8988T (cell line): Measurements from ENCODE around the gene WDHD1.
"Not testable (repeated sequence)": the region's sequence is repeated elsewhere in the genome, so short reads cannot be mapped to it uniquely, and the experiment has no call there.

Experiments
- DNase-seq: peaks from one replicate; pipeline ENCODE4 v3.0.0; 2011

The WDHD1 gene

DNA sequence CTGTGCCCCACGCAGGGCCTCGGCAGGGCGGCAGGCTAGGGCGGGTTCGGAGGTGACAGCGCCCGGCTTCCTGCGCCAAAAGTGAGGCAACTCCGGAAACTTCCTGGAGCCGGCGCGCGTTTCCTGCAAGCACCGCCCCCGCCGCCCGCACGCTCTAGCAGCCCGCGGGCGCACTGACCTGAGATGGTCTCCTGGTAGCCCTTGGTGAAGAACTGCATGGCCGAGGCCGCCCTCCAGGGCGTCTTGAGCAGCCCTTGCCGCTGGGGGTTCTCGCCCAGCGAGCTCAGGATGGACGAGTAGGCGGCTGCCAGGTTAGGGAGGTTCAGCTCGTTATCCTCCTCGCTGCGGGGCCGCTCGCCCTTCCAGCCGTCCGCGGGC is 124.8 kb downstream of the WDHD1 start:
- DNase-seq, result no peak

DNA sequence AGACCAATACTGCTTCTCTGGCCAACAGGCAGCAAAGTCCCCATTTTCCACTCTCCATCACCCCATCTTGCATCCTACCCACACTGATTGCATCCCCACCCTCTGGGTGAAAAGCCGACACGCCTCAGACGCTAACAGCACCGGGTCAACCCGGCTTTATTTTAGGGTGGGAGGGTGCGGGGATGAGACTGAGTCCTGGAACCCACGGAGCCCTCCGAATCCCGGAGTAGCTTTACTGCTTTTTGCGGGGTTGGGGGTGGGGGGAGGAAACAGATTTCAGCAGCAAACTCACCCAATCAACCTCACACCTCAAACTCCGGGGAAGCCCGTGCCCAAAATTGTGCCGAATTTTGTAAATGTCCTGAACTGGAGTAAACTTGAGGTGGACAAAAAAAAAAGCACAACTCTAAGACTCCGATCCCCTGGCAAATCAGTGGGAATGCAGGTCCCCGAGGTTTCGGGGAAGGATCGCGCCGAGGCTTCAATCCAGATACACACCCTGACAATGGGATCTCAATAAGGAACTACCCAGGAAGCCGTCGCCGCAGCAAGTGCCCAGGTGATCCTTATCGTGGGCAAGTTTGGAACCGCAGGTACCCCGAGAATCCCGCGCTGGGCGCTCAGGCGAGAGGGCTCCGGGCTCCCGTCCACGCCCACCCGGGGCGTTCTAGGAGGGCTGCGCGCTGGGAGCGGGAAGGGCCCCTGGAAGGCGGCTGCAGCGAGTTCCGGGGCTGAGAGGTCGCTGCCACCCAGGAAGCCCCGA is 125.3 kb downstream of the WDHD1 start:
- no peak for DNase-seq

DNA sequence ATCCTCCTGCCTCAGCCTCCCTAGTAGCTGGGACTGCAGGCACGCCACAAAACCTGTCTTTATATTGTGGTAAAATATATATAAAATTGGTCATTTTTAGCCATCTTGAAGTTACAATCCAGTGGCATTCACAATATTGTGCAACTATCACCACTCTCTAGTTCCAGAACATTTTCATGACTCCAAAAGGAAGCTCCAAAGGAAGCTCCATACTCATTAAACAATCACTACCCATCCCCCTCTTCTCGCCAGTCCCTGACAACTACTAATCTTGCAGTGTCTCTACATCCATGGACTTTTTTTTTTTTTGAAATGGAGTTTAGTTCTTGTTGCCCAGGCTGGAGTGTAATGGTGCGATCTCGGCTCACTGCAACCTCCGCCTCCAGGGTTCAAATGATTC is 127.3 kb downstream of the WDHD1 start:
- DNase-seq, result no peak

DNA sequence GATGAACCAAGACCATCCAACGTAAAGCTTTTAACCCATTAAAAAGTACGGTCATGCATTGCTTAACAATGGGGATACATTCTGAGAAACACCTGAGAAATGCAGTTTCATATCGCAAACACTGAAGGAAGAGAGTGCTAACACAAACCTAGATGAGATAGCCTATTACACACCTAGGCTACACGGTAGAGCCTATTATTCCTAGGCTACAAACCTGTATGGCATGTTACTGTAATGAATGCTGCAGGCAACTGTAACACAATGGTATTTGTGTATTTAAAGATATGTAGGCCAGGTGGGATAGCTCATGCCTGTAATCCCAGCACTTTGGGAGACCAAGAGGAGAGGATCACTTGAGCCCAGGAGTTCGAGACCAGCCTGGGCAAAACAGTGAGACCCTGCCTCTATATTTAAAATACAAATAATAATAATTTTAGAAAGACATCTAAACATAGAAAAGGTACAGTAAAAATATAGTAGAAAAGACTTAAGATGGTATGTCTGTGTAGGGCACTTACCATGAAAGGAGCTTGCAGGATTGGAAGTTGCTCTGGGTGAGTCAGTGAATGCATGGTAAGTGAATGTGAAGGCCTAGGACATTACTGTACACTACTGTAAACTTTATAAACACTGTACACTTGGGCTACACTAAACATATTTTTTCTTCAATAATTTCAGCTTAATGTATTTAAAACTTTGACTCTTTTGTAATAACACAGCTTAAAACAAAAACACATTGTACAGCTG is 128.9 kb downstream of the WDHD1 start:
- not testable (repeated sequence) for DNase-seq

DNA sequence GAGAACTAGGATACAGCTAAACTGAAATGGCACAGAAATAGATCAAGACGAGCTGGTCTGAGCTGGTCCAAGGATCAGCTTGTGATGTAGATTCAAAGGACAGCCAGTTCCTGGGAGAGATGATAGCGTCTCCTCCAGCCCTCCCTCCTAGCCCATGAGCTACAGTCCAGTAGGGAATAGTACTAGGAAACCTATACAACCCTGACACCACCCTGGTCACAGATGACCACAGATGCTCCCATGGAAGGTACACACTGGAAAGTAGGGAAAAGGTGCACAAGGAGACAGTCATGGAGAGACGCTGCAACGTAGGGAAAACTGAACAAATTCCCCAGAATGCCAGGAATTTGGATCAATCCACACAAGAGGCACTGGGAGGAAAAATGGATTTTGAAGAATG is 131.2 kb downstream of the WDHD1 start:
- DNase-seq, result no peak

DNA sequence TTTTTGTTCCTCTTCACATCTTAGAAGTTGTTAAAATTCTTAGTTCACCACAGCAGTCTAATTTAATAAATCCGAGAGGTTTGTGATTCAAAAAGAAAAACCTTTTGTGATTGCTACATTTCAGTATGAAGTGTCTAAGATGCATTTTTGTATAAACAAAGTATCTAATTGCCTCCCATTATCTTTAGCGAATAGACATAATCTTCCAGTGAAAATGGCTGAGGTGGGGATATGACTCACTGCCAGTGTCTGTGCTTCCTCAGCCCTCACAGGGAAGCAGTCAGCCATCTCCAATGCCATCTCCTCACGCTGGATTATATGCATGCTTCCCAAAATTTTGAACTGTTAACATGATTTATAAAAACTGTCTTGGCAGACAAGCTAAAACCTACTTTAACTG is 131.9 kb downstream of the WDHD1 start:
- DNase-seq, result no peak

DNA sequence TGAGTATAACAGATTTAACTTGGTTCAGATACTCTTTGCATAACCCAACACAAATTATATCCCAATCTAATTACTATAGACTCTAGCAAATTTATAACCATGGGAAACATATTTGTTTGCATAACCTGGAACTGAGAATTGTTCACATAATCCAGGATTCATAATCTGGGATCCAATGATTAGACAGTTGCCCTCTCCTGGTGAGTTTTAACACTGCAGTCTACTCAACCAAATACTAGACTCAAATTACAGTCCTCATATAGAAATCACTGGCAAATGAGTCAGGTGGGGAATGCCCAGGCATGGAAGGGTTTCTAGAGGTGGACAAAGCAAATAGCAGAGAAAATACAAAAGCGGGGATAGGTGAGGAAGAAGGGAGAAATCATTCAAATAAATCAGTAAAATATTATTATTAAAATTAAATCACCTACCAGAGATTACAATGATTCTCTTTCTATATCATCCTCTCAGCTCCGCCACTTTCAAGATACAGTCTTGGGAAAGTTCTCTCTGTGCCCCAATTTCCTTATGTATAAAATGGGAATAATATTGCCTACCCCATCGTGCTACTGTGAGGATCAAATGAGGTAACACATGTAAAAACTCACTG is 133.6 kb downstream of the WDHD1 start:
- DNase-seq, result no peak

DNA sequence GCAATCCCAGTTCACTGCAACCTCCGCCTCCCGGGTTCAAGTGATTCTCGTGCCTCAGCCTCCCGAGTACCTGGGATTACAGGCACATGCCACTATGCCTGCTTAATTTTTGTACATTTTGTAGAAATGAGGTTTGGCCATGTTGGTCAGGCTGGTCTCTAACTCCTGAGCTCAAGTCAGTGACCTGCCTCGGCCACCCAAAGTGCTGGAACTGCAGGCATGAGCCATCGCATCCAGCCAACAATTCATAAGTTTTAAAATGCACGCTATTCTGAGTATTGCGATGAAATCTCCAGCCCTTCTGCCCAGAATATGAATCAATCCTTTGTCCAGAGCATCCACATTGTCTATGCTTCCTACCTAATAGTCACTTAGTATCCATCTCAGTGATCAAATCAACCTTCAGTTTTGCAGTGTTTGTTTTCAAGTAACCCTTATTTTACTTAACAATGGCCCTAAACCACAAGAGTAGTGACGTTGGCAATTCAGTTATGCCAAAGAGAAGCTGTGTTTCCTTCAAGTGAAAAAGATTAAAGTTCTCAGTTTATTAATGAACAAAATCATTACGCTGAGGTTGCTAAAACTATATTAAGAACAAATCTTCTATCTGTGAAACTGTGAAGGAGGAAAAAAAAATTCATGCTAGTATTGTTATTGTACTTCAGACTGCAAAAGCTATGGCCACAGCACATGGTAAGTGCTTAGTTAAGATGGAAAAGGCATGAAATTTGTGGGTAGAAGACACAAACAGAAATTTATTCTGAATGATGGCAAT is 135.2 kb downstream of the WDHD1 start:
- no peak for DNase-seq

DNA sequence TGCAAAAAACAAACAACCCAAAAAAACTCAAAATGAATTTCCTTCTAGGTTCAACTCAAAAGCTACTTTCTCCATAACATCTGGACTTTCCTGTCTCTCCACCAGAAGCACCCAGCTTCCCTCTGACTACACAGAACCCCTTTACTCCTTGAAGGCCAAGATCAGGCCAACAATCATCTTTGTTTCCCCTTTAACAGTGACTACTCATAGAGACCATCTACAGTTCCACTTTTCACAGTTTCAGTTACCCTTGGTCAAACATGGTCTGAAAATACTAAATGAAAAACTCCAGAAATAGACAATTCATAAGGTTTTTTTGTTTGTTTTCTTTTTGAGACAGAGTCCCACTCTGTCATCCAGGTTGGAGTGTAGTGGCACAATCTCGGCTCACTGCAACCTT is 136.1 kb downstream of the WDHD1 start:
- DNase-seq, result no peak

DNA sequence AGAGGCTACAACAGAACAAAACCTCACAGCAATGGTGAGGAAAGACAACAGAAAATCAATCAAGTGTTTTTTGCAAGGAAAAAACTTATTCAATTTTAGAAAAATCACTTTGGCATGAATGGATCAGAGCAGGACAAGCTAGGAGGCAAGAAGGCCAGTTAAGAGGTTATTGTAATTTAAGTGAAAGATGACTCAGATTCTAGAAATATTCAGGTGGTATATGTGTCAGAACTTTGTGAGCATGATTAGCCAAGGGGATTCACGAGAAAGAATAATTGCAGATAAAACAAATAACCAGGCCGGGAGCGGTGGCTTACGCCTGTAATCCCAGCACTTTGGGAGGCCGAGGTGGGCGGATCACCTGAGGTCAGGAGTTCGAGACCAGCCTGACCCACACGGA is 137.0 kb downstream of the WDHD1 start:
- no peak for DNase-seq
